Forelimb muscle (tissue), 1 donor: ENCODE data around the gene SLC26A11. TPM values are rescaled to one million over a fixed set of nuclear protein-coding genes. Genes with fewer than 3 reads are reported as not detected.
A peak's percentile ranks its signal among the peaks of the same experiment; 100 is the strongest.
"Not testable (repeated sequence)": the region's sequence is repeated elsewhere in the genome, so short reads cannot be mapped to it uniquely, and the experiment has no call there.

ENCODE experiments used
- DNase-seq: peaks from one replicate; pipeline ENCODE4 v3.0.0-alpha.2; 2013; ENCODE audit warnings: low read depth
- polyA plus RNA-seq: library from polyadenylated mRNA; unstranded; fragments of 120-200 nt; gene quantifications from one replicate; pipeline ENCODE4 v1.2.1, GENCODE V29; 2013; ENCODE audit not compliant: insufficient read length

SLC26A11 gene
- polyA plus RNA-seq, 1 donor = 8.1 TPM

GRCh38 chr17:80281516-80281915 is 61.3 kb downstream of the SLC26A11 start:
- DNase-seq = no peak

- no peak for DNase-seq
Observed at GRCh38 chr17:80283116-80283852, 63.1 kb downstream of the SLC26A11 start.

- DNase-seq = no peak
Observed at GRCh38 chr17:80284631-80285030, 64.4 kb downstream of the SLC26A11 start.

- no peak for DNase-seq
Observed at GRCh38 chr17:80285237-80285920, 65.2 kb downstream of the SLC26A11 start.

- no peak for DNase-seq
Observed at GRCh38 chr17:80286638-80286960, 66.4 kb downstream of the SLC26A11 start.

- DNase-seq = no peak
Observed at GRCh38 chr17:80287038-80287437, 66.8 kb downstream of the SLC26A11 start.

GRCh38 chr17:80287806-80288567 is 67.8 kb downstream of the SLC26A11 start:
- no peak for DNase-seq

GRCh38 chr17:80289616-80290015 is 69.4 kb downstream of the SLC26A11 start:
- no peak for DNase-seq

GRCh38 chr17:80290156-80290555 is 69.9 kb downstream of the SLC26A11 start:
- no peak for DNase-seq

GRCh38 chr17:80291260-80291659 is 71.0 kb downstream of the SLC26A11 start:
- DNase-seq = no peak

- DNase-seq = no peak
Observed at GRCh38 chr17:80291691-80292487, 71.7 kb downstream of the SLC26A11 start.

GRCh38 chr17:80292521-80292971 is 72.3 kb downstream of the SLC26A11 start:
- no peak for DNase-seq

- peak; percentile 9 for DNase-seq
Observed at GRCh38 chr17:80294210-80294609, 74.0 kb downstream of the SLC26A11 start.

- DNase-seq = no peak
Observed at GRCh38 chr17:80294653-80295052, 74.4 kb downstream of the SLC26A11 start.

- DNase-seq = no peak
Observed at GRCh38 chr17:80295146-80295545, 74.9 kb downstream of the SLC26A11 start.

GRCh38 chr17:80295559-80295958 is 75.3 kb downstream of the SLC26A11 start:
- no peak for DNase-seq

- DNase-seq = no peak
Observed at GRCh38 chr17:80296221-80296620, 76.0 kb downstream of the SLC26A11 start.

- no peak for DNase-seq
Observed at GRCh38 chr17:80297996-80298560, 77.9 kb downstream of the SLC26A11 start.

GRCh38 chr17:80299350-80300100 is 79.3 kb downstream of the SLC26A11 start:
- not testable (repeated sequence) for DNase-seq

- not testable (repeated sequence) for DNase-seq
Observed at GRCh38 chr17:80300756-80301155, 80.5 kb downstream of the SLC26A11 start.
